H1 (cell line): ENCODE data around the gene EPB41L2. TPM values are rescaled to one million over a fixed set of nuclear protein-coding genes. Genes with fewer than 3 reads are reported as not detected.

Experiments used
- CTCF ChIA-PET: fragments of 300-600 bp; sonication (Branson Sonifier 250); formaldehyde crosslinking; loops from one replicate; lab custom pipeline; 2021; ENCODE audit not compliant: partially characterized antibody; lab: Charles Lee
- POLR2A ChIA-PET: fragments of 300-600 bp; sonication (Branson Sonifier 250); formaldehyde crosslinking; loops from one replicate; lab custom pipeline; 2021; ENCODE audit warnings: inconsistent platforms; ENCODE audit not compliant: partially characterized antibody; lab: Charles Lee
- DNase-seq, 2 experiments: peaks; one replicate each; pipeline versions ENCODE4 v3.0.0 to v3.0.0-alpha.2; 2010 to 2022; ENCODE audit warnings: low spot score in 2 of 2, low read depth in 1 of 2, mixed read lengths in 1 of 2
- FAIRE-seq: peaks from 2 replicates; lab custom pipeline; 2011; peaks lifted over from hg19 to GRCh38; lab: Jason Lieb, UNC
- H2AFZ ChIP-seq: 2 replicates; pipeline ENCODE4 v1.8.1; 2012; ENCODE audit warnings: low read length, inconsistent platforms
- H2AK5ac ChIP-seq: 2 replicates; pipeline ENCODE4 v1.6.1; 2013; ENCODE audit warnings: low read depth, low read length
- H2BK120ac ChIP-seq: replicated peaks from 2 replicates; pipeline ENCODE3; 2013; ENCODE audit warnings: low read depth, low read length, inconsistent platforms
- H2BK12ac ChIP-seq: 2 replicates; pipeline ENCODE4 v1.6.1; 2013; ENCODE audit warnings: low read depth, low read length
- H2BK15ac ChIP-seq: 2 replicates; pipeline ENCODE4 v1.6.1; 2013; ENCODE audit warnings: low read length
- H2BK20ac ChIP-seq: 2 replicates; pipeline ENCODE4 v1.6.1; 2013; ENCODE audit warnings: low read length
- H2BK5ac ChIP-seq: 2 replicates; pipeline ENCODE4 v1.6.1; 2013; ENCODE audit warnings: low read depth, low read length
- H3K14ac ChIP-seq: 2 replicates; pipeline ENCODE4 v1.6.1; 2013; ENCODE audit warnings: inconsistent platforms; ENCODE audit not compliant: insufficient read length
- H3K18ac ChIP-seq: 2 replicates; pipeline ENCODE4 v1.6.1; 2013; ENCODE audit warnings: low read length; ENCODE audit errors: extremely low read depth
- H3K23ac ChIP-seq: 2 replicates; pipeline ENCODE4 v1.6.1; 2013; ENCODE audit warnings: inconsistent platforms; ENCODE audit not compliant: insufficient read length
- H3K23me2 ChIP-seq: 2 replicates; pipeline ENCODE4 v1.6.1; 2013; ENCODE audit warnings: low read depth, low read length
- H3K27ac ChIP-seq: 2 replicates; pipeline ENCODE4 v1.6.1; 2011; ENCODE audit warnings: low read depth, low read length, inconsistent platforms
- H3K27me3 ChIP-seq, 4 experiments: replicated peaks in 1 of 4; 1 replicate in 1 of 4; 2 replicates in 3 of 4; pipeline versions ENCODE4 v1.6.1 to v1.8.1; 2011 to 2013; ENCODE audit warnings: low read length in 3 of 4, mild to moderate bottlenecking in 3 of 4, inconsistent platforms in 2 of 4, mixed read lengths in 2 of 4, moderate library complexity in 1 of 4; ENCODE audit not compliant: control insufficient read depth in 3 of 4, insufficient read depth in 3 of 4; ENCODE audit errors: extremely low read depth in 1 of 4
- H3K36me3 ChIP-seq, 4 experiments: 2 replicates each; pipeline versions ENCODE4 v1.6.1 to v1.8.1; 2011 to 2013; ENCODE audit warnings: mild to moderate bottlenecking in 4 of 4, low read length in 3 of 4, moderate library complexity in 2 of 4, control low read depth in 1 of 4, inconsistent platforms in 1 of 4; ENCODE audit not compliant: insufficient read depth in 4 of 4, control insufficient read depth in 2 of 4
- H3K4ac ChIP-seq: replicated peaks from 2 replicates; pipeline ENCODE3; 2013; ENCODE audit warnings: low read length, low read depth, mixed read lengths, inconsistent platforms; ENCODE audit not compliant: insufficient read length
- H3K4me1 ChIP-seq, 4 experiments: replicated peaks in 1 of 4; 1 replicate in 1 of 4; 2 replicates in 3 of 4; pipeline versions ENCODE4 v1.6.1 to v1.8.1; 2011 to 2013; ENCODE audit warnings: low read length in 3 of 4, inconsistent platforms in 2 of 4, mixed read lengths in 1 of 4; ENCODE audit not compliant: insufficient read depth in 4 of 4, control insufficient read depth in 3 of 4
- H3K4me2 ChIP-seq, 2 experiments: 2 replicates each; pipeline versions ENCODE4 v1.6.1 to v1.8.1; 2011 to 2013; ENCODE audit warnings: low read depth in 2 of 2, low read length in 2 of 2, control low read depth in 1 of 2, inconsistent platforms in 1 of 2, mild to moderate bottlenecking in 1 of 2; ENCODE audit not compliant: insufficient read depth in 1 of 2
- H3K4me3 ChIP-seq, 4 experiments: fragments of 200-600, 300-600 bp in 1 of 4; sonication (generic), shearing (Covaris generic), sonication (Bioruptor Twin) in 1 of 4; 2 replicates each; pipeline versions ENCODE4 v1.5.1 to v1.8.1; 2011 to 2016; ENCODE audit warnings: low read length in 4 of 4, low read depth in 3 of 4, control low read depth in 2 of 4, inconsistent platforms in 2 of 4, mild to moderate bottlenecking in 2 of 4, mixed read lengths in 1 of 4, moderate library complexity in 1 of 4; ENCODE audit not compliant: insufficient read depth in 2 of 4; ENCODE audit errors: extremely low read depth in 1 of 4
- H3K56ac ChIP-seq: replicated peaks from 2 replicates; pipeline ENCODE3; 2013; ENCODE audit warnings: low read depth, mild to moderate bottlenecking, mixed read lengths, low read length, inconsistent platforms; ENCODE audit not compliant: insufficient read length
- H3K79me1 ChIP-seq: 2 replicates; pipeline ENCODE4 v1.6.1; 2013; ENCODE audit warnings: low read depth, low read length, control low read depth
- H3K79me2 ChIP-seq, 2 experiments: 2 replicates each; pipeline versions ENCODE4 v1.6.1 to v1.8.1; 2012 to 2013; ENCODE audit warnings: low read length in 2 of 2, mild to moderate bottlenecking in 2 of 2, inconsistent platforms in 1 of 2; ENCODE audit not compliant: insufficient read depth in 2 of 2, control insufficient read depth in 1 of 2
- H3K9ac ChIP-seq, 4 experiments: replicated peaks in 1 of 4; 1 replicate in 1 of 4; 2 replicates in 3 of 4; pipeline versions ENCODE4 v1.6.1 to v1.8.1; 2011 to 2013; ENCODE audit warnings: low read depth in 3 of 4, low read length in 3 of 4, control low read depth in 2 of 4, mild to moderate bottlenecking in 2 of 4, moderate library complexity in 2 of 4, inconsistent platforms in 1 of 4; ENCODE audit errors: extremely low read depth in 1 of 4
- H3K9me3 ChIP-seq, 2 experiments: 2 replicates each; pipeline versions ENCODE4 v1.6.1 to v1.8.1; 2012 to 2013; ENCODE audit warnings: mild to moderate bottlenecking in 2 of 2, moderate library complexity in 2 of 2, control low read depth in 1 of 2, inconsistent platforms in 1 of 2, low read depth in 1 of 2, low read length in 1 of 2, mixed read lengths in 1 of 2; ENCODE audit not compliant: insufficient read depth in 2 of 2
- H4K20me1 ChIP-seq, 2 experiments: replicated peaks in 1 of 2; 2 replicates each; pipeline versions ENCODE3 to v1.8.1; 2011 to 2013; ENCODE audit warnings: inconsistent platforms in 2 of 2, low read length in 2 of 2, mild to moderate bottlenecking in 1 of 2; ENCODE audit not compliant: insufficient read depth in 2 of 2, control insufficient read depth in 1 of 2
- H4K5ac ChIP-seq: 2 replicates; pipeline ENCODE4 v1.6.1; 2013; ENCODE audit warnings: low read length, low read depth, mixed read lengths, inconsistent platforms; ENCODE audit not compliant: insufficient read length
- H4K8ac ChIP-seq: 2 replicates; pipeline ENCODE4 v1.8.0; 2013; ENCODE audit warnings: mild to moderate bottlenecking, moderate library complexity, low read length, inconsistent platforms; ENCODE audit not compliant: insufficient read depth; ENCODE audit errors: extremely low read depth
- H4K91ac ChIP-seq: replicated peaks from 2 replicates; pipeline ENCODE3; 2013; ENCODE audit warnings: low read length, mixed read lengths, inconsistent platforms; ENCODE audit not compliant: insufficient read length
- WGBS, 2 experiments: shearing (Covaris generic) in 1 of 2; methylation state at CpG; one replicate each; pipeline versions ENCODE4 v1.1.6 to v1.1.7; 2013 to 2015; ENCODE audit warnings: low lambda C conversion rate in 2 of 2, mixed read lengths in 2 of 2, inconsistent platforms in 1 of 2, low coverage in 1 of 2, missing lambda C conversion rate in 1 of 2; ENCODE audit not compliant: insufficient replicate concordance in 2 of 2, insufficient coverage in 1 of 2, insufficient read length in 1 of 2; ENCODE audit errors: extremely low coverage in 1 of 2, missing lambda C conversion rate in 1 of 2; 5-methylcytosine and 5-hydroxymethylcytosine counted together
- polyA plus RNA-seq, 7 experiments: library from polyadenylated mRNA; depleted of rRNA in 3 of 7; stranded (reverse) in 5 of 7; unstranded in 2 of 7; fragments of >200 nt in 5 of 7; fragments of 200-250 nt in 2 of 7; gene quantifications; 1 replicate in 5 of 7; 2 replicates in 1 of 7; 4 replicates in 1 of 7; pipeline versions ENCODE4 v1.2.1 to v1.2.3, GENCODE V29; 2011 to 2013; ENCODE audit warnings: missing spikeins in 2 of 7, mixed read lengths in 2 of 7
- total RNA-seq: library from RNA; stranded (reverse); fragmentation: NEBNext Ultra II Directional; extraction: Animal tissue kit (Norgen Biotek cat#: 25700); gene quantifications from 2 replicates; pipeline ENCODE4 v1.2.1, GENCODE V29; 2021

Gene EPB41L2
- total and polyA plus RNA-seq, 2 of the 8 experiments (the other 6 are each of a cell fraction or from before 2014, with no cell fraction given), result 22.5 to 123 TPM

DNA sequence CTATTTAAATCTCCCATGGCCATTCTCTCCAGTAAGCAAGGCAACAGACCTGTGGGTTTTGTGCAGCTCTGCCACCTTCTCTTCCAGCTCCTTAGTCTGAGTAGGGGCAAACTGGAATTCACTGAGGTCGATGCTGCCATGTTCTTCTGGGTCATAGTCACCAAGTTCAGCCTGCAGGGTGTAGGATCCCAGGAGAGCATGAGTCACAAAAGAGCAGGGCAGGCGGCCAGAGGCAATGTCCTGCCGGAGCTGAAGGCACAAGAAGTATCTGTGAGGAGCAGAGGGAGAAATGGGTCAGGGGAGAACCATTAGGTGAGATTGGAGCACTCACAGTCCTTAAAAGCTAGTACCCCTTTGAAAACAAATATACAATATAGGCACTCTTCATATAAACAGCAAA lies 162.1 kb downstream of the EPB41L2 start:
- H2BK120ac ChIP-seq, result no peak overlapping the region
- H3K27me3 ChIP-seq, result no peaks in the 10 kb centered on the region
- H4K20me1 ChIP-seq, result peaks cover 0 to 4% of the 10 kb centered on the region in 2 experiments
- no peak overlapping the region for H3K9ac ChIP-seq
- no peak overlapping the region for H2BK5ac ChIP-seq
- no peak overlapping the region for H3K4me3 ChIP-seq
- CTCF ChIA-PET, result interaction anchor here (1.2 kb wide), 2 partner anchors 117 to 618 kb away, joined by 3 read pairs; no protein-coding TSS in a partner anchor
- no peak overlapping the region for H4K8ac ChIP-seq
- H3K23me2 ChIP-seq, result no peaks in the 10 kb centered on the region
- no peak overlapping the region for H3K23ac ChIP-seq
- no peak overlapping the region for H3K4ac ChIP-seq
- no peak overlapping the region for H3K56ac ChIP-seq
- no peak overlapping the region for H2AK5ac ChIP-seq
- H3K14ac ChIP-seq, result no peak overlapping the region
- H3K27ac ChIP-seq, result no peak overlapping the region
- WGBS, 2 experiments, result 87% methylated on average over 3 of the region's 3 CpGs; no CpG with 5 or more reads in 1 of the 2 experiments
- H3K79me1 ChIP-seq, result no peaks in the 10 kb centered on the region
- DNase-seq (no peak), FAIRE-seq (no peak)
- H2BK20ac ChIP-seq, result no peak overlapping the region
- H3K36me3 ChIP-seq, result peaks cover 0 to 5% (median 3%) of the 10 kb centered on the region in 4 experiments; a peak in 2 of 8 replicates
- no peak overlapping the region for H3K4me2 ChIP-seq
- H3K9me3 ChIP-seq, result no peaks in the 10 kb centered on the region
- H3K79me2 ChIP-seq, result no peaks in the 10 kb centered on the region
- no peak overlapping the region for H4K91ac ChIP-seq
- peaks cover 0 to 4% (median 0%) of the 10 kb centered on the region in 4 experiments; a peak in 2 of 7 replicates for H3K4me1 ChIP-seq
- H2BK15ac ChIP-seq, result no peak overlapping the region
- H4K5ac ChIP-seq, result no peak overlapping the region
- no peak overlapping the region for H2AFZ ChIP-seq
- no peak overlapping the region for H2BK12ac ChIP-seq
- POLR2A ChIA-PET, result no interaction called here
- no peak overlapping the region for H3K18ac ChIP-seq
